ENCODE measurements around the gene SVIL.
"Not testable (repeated sequence)": the region's sequence is repeated elsewhere in the genome, so short reads cannot be mapped to it uniquely, and the experiment has no call there.

The SVIL gene

GRCh38 chr10:29622382-29622922 lies 12.3 kb downstream of the SVIL start:
- DNase-seq (ENCODE audit: low spot score) = no peak

DNA sequence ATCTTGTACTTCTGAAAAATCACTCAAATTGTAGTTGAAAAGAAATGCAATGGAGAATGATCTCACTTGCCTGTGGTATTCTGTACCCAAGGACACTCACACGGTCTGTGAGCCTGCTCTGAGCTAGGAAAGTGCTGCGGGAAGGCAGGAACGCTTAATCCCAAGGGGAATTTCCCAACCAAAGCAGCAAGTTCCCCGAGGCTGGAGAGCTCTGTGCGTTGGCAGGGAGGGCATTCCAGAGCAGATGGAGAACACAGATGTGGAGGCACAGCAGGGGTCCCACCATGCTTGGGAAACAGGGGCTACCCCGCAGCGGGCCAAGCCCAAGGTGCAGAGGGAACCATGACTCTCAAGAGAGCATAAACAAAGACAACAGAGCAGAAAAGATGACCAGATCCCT lies 13.6 kb downstream of the SVIL start:
- peak; percentile 41 for DNase-seq (ENCODE audit: low spot score)

DNA sequence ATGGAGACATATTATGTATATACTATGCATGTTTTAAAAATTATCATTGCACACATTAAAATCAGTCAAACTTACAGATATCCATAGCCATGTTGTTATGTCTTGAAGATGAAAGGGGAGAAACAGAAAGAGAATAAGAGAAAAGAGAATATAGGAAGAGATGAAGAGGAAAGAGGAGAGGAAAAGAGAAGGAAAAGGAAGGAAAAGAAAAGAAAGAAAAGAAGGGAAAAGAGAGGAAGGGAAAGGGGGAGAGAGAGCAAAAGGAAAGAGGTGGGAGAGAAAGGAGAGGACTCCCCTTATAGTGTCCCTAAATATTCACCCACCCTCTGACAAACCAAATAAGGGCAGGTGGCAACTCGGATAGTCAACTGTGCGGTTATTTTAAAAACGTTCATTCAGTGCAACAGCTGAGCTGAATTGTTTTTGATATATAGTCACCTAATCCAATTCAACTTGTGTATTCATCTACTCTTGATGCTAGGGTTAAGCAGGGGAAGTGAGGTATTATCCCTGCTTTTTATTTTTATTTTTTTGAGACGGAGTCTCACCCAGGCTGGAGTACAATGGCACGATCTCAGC lies 14.6 kb downstream of the SVIL start:
- no peak for DNase-seq (ENCODE audit: low spot score)

DNA sequence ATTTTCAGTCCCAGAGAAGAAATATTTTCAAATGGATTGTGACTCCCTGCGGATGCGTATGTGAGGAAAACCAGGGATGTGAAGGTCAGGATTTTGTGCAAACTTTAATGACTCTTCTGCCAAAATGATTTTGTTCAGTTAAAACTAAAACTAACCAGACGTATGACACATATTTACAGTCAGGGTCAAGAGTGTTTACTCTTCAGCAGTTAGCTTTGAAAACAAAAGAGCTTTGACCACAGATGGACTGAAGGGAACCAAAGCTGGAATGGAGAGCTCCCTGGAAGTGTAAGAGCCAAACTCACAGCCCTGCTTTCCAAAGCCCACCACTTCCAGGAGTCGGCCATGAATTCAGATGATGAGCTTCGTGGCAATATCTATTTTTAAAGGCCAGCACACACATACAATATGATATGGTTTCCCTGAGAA lies 15.5 kb downstream of the SVIL start:
- no peak for DNase-seq (ENCODE audit: low spot score)

GRCh38 chr10:29618341-29619171 lies 16.2 kb downstream of the SVIL start:
- no peak for DNase-seq (ENCODE audit: low spot score)

DNA sequence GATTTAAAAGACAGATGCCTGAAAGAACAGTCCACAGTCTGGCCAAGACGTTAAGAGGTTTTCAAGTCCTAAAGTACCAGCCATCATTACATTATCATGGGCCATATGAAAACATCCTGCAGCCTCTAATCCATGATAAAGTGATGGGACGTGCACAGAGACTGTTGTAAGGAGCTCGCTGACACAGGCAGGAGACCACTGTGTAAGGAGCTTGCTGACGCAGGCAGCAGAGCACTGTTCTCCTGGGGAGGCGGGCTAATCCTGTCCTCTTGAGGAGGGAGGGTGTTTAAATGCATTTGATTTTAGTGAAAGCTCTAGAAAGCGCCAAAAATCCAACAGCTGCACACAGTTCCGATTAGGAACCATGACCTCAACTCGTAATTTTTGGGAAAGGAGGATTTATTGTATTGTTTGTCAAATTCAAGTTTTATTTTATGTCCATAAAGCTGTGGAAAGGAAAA lies 16.9 kb downstream of the SVIL start:
- DNase-seq (ENCODE audit: low spot score) = no peak

DNA sequence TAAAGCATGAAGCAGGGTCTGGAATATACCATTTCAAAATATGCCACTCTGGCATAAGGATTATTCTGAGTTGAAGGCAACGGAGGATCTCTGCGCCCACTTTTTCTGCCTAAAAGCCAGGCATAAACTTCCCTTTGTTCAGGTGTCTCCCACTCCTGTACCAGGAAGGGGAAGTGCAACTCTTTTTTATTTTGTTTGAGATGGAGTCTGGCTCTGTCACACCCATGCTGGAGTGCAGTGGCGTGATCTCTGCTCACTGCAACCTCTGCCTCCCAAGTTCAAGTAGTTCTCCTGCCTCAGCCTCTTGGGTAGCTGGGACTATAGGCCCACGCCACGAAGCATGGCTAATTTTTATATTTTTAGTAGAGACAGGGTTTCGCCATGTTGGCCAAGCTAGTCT lies 18.2 kb downstream of the SVIL start:
- DNase-seq (ENCODE audit: low spot score) = no peak

- no peak for DNase-seq (ENCODE audit: low spot score)
Observed at GRCh38 chr10:29615195-29615594, 19.6 kb downstream of the SVIL start.

GRCh38 chr10:29614289-29614688 lies 20.5 kb downstream of the SVIL start:
- DNase-seq (ENCODE audit: low spot score) = not testable (repeated sequence)

DNA sequence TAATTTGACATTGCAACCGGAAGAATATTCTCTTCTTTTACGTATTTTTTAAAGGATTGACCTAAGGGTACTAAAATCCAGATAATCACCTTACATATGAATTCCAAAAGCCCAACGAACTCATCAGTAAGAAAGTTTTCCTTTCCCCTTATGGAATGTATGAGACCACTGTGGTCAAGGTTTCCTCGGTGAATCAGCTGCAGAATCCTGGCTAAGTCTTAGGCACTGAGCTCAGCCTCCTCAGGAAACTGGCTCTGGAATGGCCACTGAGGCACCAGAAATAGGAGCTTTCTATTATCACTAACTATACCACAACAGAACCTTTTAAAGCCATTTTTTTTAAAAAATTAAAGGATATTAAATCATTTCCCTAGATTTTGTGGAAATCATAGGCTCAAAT lies 21.0 kb downstream of the SVIL start:
- DNase-seq (ENCODE audit: low spot score) = no peak

GRCh38 chr10:29613196-29613595 lies 21.6 kb downstream of the SVIL start:
- no peak for DNase-seq (ENCODE audit: low spot score)

DNA sequence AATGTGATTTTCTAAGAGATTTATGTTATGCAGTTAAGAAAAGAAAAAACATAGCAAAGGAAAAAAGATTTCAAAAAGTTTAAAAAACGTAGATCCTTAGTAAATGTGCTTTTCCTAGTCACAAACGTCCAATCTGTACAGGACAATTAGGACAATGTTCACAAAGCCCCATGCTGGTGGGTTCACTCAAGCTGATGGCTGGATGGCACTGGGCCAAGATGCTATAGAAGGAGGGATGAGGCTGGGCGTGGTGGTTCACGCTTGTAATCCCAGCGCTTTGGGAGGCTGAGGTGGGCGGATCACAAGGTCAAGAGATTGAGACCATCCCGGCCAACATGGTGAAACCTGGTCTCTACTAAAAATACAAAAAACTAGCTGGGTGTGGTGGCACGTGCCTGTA lies 22.1 kb downstream of the SVIL start:
- no peak for DNase-seq (ENCODE audit: low spot score)

GRCh38 chr10:29611781-29612381 lies 22.9 kb downstream of the SVIL start:
- no peak for DNase-seq (ENCODE audit: low spot score)

- DNase-seq (ENCODE audit: low spot score) = no peak
Observed at GRCh38 chr10:29610876-29611647, 23.7 kb downstream of the SVIL start.

DNA sequence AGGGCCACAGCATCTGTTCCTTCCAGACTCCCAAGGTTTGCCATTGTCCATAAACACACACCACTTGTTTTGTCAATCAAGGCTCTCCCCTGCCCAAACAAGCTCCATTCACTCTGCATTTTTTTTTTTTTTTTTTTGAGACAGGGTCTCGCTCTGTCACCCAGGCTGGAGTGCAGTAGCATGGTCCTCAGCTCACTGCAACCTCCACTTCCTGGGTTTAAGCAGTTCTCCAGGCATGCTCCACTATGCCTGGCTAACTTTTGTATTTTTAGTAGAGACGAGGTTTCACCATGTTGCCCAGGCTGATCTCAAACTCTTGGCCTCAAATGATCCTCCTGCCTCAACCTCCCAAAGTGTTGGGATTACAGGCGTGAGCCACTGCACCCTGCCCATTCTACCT lies 24.4 kb downstream of the SVIL start:
- not testable (repeated sequence) for DNase-seq (ENCODE audit: low spot score)

DNA sequence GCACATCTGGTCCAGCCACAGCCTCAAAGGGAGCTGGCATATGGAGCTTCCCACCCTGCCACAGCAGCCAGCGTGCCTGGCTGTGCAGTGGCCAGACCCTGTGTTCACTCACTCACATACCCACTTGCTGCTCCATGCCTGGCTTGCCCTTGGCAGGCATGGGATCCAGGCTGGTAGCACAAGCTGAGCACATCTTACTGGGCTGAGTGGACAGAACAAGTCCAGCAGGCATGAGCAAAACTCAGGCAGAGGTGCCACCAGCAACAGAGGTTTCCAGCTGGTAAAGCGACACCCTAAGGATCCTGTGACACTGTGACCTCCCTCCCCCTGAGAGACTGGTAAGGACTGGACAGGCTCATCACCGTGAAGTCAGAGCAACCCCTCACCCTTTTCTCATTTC lies 25.1 kb downstream of the SVIL start:
- no peak for DNase-seq (ENCODE audit: low spot score)

DNA sequence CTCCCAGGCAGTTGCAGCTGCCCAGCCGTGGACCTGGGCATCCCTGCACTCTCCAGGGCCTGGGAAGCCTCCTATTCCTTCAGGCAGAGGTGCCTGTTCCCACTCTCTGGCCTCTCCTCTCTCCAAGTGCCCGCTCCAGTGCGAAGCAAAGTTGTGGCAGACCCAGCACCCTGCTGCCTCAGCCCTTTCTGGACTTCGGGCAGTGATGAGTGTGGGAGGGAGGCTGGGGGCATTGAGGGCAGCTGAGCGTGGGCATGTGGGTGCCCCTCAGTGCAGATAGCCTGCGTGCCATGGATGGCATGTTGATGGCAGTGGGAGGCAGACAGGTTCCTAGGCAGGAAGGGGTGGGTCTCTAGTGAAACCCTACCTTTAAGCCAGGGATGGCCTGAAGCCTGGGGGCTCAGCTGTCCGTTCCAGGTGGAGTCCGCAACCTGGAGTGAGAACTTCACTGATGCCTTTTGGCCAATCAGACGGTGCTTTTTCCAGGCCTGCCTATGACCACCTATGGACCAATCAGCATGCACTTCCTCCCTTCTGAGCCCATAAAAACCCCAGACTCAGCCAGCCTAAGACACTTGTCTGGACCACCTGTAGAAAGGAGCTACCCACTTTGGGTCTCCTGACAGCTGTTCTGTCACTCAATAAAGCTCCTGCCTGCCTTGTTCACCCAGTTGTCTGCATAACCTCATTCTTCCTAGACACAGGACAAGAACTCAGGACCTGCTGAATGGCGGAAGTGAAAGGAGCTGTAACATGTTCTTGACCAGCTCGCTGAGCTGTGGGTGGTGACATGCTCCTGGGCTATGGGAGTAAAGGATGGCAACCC lies 26.1 kb downstream of the SVIL start:
- no peak for DNase-seq (ENCODE audit: low spot score)

GRCh38 chr10:29608062-29608461 lies 26.7 kb downstream of the SVIL start:
- no peak for DNase-seq (ENCODE audit: low spot score)

DNA sequence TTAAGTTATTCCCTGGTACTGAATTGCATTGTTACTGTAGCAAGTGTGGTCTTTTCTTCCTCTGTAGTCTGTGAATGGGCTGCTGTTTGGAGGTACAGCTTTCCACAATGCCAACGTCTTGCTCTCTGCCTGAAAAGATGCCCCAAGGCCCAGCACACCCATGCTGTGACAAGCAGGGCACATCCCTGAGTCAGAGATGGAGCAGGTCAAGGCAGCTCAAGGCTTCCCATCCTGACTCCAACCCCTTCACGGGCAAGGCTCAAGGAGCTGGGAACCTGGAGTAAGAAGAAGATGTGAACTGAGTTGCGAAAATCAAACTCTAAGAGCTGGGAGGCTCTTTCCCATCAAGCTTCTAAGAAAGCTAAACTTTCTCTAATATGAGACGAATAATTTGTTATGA lies 27.2 kb downstream of the SVIL start:
- DNase-seq (ENCODE audit: low spot score) = no peak

GRCh38 chr10:29606693-29607092 lies 28.1 kb downstream of the SVIL start:
- not testable (repeated sequence) for DNase-seq (ENCODE audit: low spot score)

DNA sequence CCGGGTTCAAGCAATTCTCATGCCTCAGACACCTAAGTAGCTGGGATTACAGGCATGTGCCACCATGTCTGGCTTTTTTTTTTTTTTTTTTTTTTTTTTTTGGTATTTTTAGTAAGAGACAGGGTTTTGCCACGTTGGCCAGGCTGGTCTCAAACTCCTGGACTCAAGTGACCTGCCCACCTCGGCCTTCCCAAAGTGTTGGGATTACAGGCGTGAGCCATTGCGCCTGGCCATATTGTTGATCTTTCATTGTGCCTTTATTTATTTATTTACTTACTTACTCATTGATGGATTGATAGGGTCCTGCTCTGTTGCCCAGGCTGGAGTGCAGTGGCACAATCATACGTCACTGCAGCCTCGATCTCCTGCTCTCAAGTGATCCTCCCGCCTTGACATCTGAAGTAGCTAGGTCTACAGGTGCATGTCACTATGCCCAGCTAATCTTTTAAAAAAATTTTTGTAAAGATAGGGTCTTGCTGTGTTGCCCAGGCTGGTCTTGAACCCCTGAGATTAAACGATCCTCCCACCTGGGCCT lies 30.4 kb downstream of the SVIL start:
- DNase-seq (ENCODE audit: low spot score) = no peak

Measured in iPS-NIHi11 (cell line).